B cell (primary cell): ENCODE results near the gene CRYGB. TPM values are rescaled to one million over a fixed set of nuclear protein-coding genes. Genes with fewer than 3 reads are reported as not detected.

Source experiments
- ATAC-seq: fragments of 200-7000 bp; cut with Tn5 transposase; one replicate; pipeline ENCODE4 v1.10.0; 2021; ENCODE audit warnings: low read depth, mild to moderate bottlenecking, moderate number of reproducible peaks, moderate library complexity
- CTCF ChIA-PET: fragments of 350-600 bp; sonication (Branson Sonifier 250); formaldehyde crosslinking; loops from one replicate; lab custom pipeline; 2021; ENCODE audit warnings: antibody characterized with exemption, inconsistent platforms; lab: Charles Lee
- POLR2A ChIA-PET: fragments of 350-600 bp; sonication (Branson Sonifier 250); formaldehyde crosslinking; loops from one replicate; lab custom pipeline; 2021; ENCODE audit warnings: antibody characterized with exemption; lab: Charles Lee
- DNase-seq: peaks from one replicate; pipeline ENCODE4 v3.0.0; 2013
- H2AFZ ChIP-seq: 2 replicates; pipeline ENCODE4 v1.6.1; 2012; ENCODE audit warnings: mild to moderate bottlenecking, low read depth, low read length; ENCODE audit not compliant: insufficient read depth, poor library complexity, severe bottlenecking
- H3K27ac ChIP-seq, 2 donors: 1 replicate in 1 of 2; 2 replicates in 1 of 2; pipeline ENCODE4 v1.5.1; 2012 to 2013; ENCODE audit warnings: low read length in 2 of 2, mild to moderate bottlenecking in 2 of 2, moderate library complexity in 1 of 2
- H3K27me3 ChIP-seq, 4 experiments: fragments of 200-600 bp in 1 of 4; sonication (generic) in 1 of 4; replicated peaks in 1 of 4; 1 replicate in 2 of 4; 2 replicates in 2 of 4; pipeline versions ENCODE4 v1.6.1 to v1.7.0; 2013 to 2016; ENCODE audit warnings: low read length in 3 of 4, mild to moderate bottlenecking in 2 of 4, mixed read lengths in 1 of 4, moderate library complexity in 1 of 4; ENCODE audit not compliant: insufficient read depth in 4 of 4, control insufficient read depth in 3 of 4; ENCODE audit errors: control extremely low read depth in 1 of 4
- H3K36me3 ChIP-seq, 2 experiments: replicated peaks in 1 of 2; 1 replicate in 1 of 2; 2 replicates in 1 of 2; pipeline versions ENCODE4 v1.6.1 to v1.7.1; 2013; ENCODE audit warnings: low read length in 1 of 2; ENCODE audit not compliant: insufficient read depth in 2 of 2, control insufficient read depth in 1 of 2; ENCODE audit errors: control extremely low read depth in 1 of 2, extremely low read depth in 1 of 2
- H3K4me1 ChIP-seq, 2 donors: fragments of 200-600 bp in 1 of 2; sonication (generic) in 1 of 2; 1 replicate in 1 of 2; 2 replicates in 1 of 2; pipeline versions ENCODE4 v1.5.1 to v1.6.1; 2013 to 2017; ENCODE audit warnings: low read length in 2 of 2; ENCODE audit not compliant: control insufficient read depth in 2 of 2, insufficient read depth in 2 of 2
- H3K4me2 ChIP-seq: replicated peaks from 2 replicates; pipeline ENCODE3; 2012; ENCODE audit warnings: mild to moderate bottlenecking, low read depth, low read length; ENCODE audit not compliant: poor library complexity, severe bottlenecking
- H3K4me3 ChIP-seq, 5 experiments: fragments of 200-600 bp in 1 of 5; sonication (generic) in 1 of 5; 1 replicate in 3 of 5; 2 replicates in 2 of 5; pipeline versions ENCODE4 v1.5.1 to v1.7.0; 2011 to 2016; ENCODE audit warnings: low read length in 4 of 5, mild to moderate bottlenecking in 4 of 5, low read depth in 2 of 5, control low read depth in 1 of 5, moderate library complexity in 1 of 5; ENCODE audit not compliant: insufficient read depth in 1 of 5; ENCODE audit errors: control extremely low read depth in 1 of 5, extremely low read depth in 1 of 5
- H3K79me2 ChIP-seq: fragments of 200-600 bp; sonication (generic); one replicate; pipeline ENCODE4 v1.6.0; 2016; ENCODE audit warnings: low read length; ENCODE audit not compliant: control insufficient read depth, insufficient read depth
- H3K9ac ChIP-seq: fragments of 200-600 bp; sonication (generic); 2 replicates; pipeline ENCODE4 v1.6.1; 2017; ENCODE audit warnings: mild to moderate bottlenecking, low read length, moderate library complexity
- H3K9me3 ChIP-seq, 3 donors: one replicate each; pipeline versions ENCODE4 v1.6.1 to v1.7.1; 2013; ENCODE audit warnings: low read length in 2 of 3; ENCODE audit not compliant: control insufficient read depth in 2 of 3, insufficient read depth in 1 of 3; ENCODE audit errors: control extremely low read depth in 1 of 3
- H4K20me1 ChIP-seq: 2 replicates; pipeline ENCODE4 v1.6.0; 2012; ENCODE audit warnings: mild to moderate bottlenecking, low read length; ENCODE audit not compliant: insufficient read depth, control insufficient read depth, poor library complexity, severe bottlenecking
- H3K27ac Mint-ChIP-seq: one replicate; pipeline ENCODE4 v1.8.0; 2021; ENCODE audit warnings: mixed read lengths
- H3K27me3 Mint-ChIP-seq: one replicate; pipeline ENCODE4 v1.8.0; 2021; ENCODE audit warnings: mixed read lengths
- H3K4me1 Mint-ChIP-seq: one replicate; pipeline ENCODE4 v1.8.0; 2021; ENCODE audit warnings: mixed read lengths
- H3K4me3 Mint-ChIP-seq: one replicate; pipeline ENCODE4 v1.8.0; 2021; ENCODE audit warnings: mixed read lengths
- H3K9me3 Mint-ChIP-seq: one replicate; pipeline ENCODE4 v1.8.0; 2022; ENCODE audit warnings: mixed read lengths; ENCODE audit not compliant: insufficient read depth
- EZH2 ChIP-seq: IDR thresholded peaks from 2 replicates; pipeline ENCODE4 v1.6.1; 2012; ENCODE audit warnings: borderline replicate concordance, low read depth, mild to moderate bottlenecking, moderate library complexity, low read length; ENCODE audit not compliant: insufficient read depth, poor library complexity, severe bottlenecking
- WGBS: methylation state at CpG from one replicate; pipeline ENCODE4 v1.1.5; 2013; ENCODE audit warnings: missing lambda C conversion rate; ENCODE audit not compliant: insufficient coverage; 5-methylcytosine and 5-hydroxymethylcytosine counted together
- intact Hi-C: fragments of 100-400 bp; cut with micrococcal nuclease; formaldehyde crosslinking; loops from one replicate; pipeline ENCODE4 v1.10.0; 2022
- polyA plus RNA-seq: library from polyadenylated mRNA; depleted of rRNA; stranded (reverse); fragments of >200 nt; gene quantifications from 2 replicates; pipeline ENCODE4 v1.2.3, GENCODE V29; 2012
- total RNA-seq, 2 donors: library from RNA; stranded (reverse); fragments of 120-200 nt in 1 of 2; gene quantifications; 1 replicate in 1 of 2; 2 replicates in 1 of 2; pipeline versions ENCODE4 v1.2.3 to v1.2.4, GENCODE V29; 2013 to 2022
- TF ChIP-seq, protein P1 (sequence below): fragments of 200-600 bp; IDR thresholded peaks from one replicate; pipeline ENCODE4 v1.8.0; 2022; ENCODE audit warnings: antibody characterized with exemption, mild to moderate bottlenecking

CRYGB gene
- total and polyA plus RNA-seq, 2 donors (not counting 1 experiment from before 2014, with no cell fraction given), result not detected

DNA sequence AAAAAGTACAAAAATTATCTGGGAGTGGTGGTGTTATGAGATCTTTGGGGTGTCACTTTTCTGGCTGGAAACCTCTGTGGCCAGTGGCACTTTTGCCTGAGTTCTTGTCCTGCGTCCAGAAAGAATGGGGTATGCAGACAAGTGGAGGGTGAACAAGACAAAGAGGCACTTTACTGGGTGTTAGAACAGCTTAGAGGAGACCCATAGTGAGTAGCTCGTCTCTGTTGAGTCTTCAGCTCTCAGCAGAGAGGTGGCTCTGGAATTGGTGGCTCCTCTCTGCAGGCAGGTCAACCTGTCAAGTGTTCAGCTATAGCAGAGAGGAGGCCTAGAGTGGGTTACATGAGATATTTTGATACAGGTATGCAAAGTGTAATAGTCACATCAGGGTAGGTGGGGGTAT lies 47.7 kb downstream of the CRYGB start:
- Histone ChIP-seq H4K20me1 (no peaks in the 10 kb centered on the region), H3K36me3 (no peaks in the 10 kb centered on the region), H3K9ac (no peak overlapping the region), H3K27ac (no peak overlapping the region), H3K4me1 (no peaks in the 10 kb centered on the region), H3K79me2 (no peaks in the 10 kb centered on the region), H3K4me2 (no peak overlapping the region), H3K27me3 (peaks cover 0 to 3% (median 0%) of the 10 kb centered on the region in 4 experiments), H2AFZ (no peak overlapping the region), H3K9me3 (no peaks in the 10 kb centered on the region), H3K4me3 (no peak overlapping the region)
- DNase-seq, result no peak
- WGBS, result 89% methylated on average over 2 of the region's 2 CpGs
- Mint-ChIP-seq H3K27ac (no peak overlapping the region), H3K9me3 (no peaks in the 10 kb centered on the region), H3K4me1 (no peaks in the 10 kb centered on the region), H3K4me3 (no peak overlapping the region), H3K27me3 (peaks cover 25% of the 10 kb centered on the region)
- POLR2A ChIA-PET, result no interaction called here
- no peak for ATAC-seq
- CTCF ChIA-PET, result no interaction called here
- TF ChIP-seq EZH2, result no peak
- TF ChIP-seq, protein P1, sequence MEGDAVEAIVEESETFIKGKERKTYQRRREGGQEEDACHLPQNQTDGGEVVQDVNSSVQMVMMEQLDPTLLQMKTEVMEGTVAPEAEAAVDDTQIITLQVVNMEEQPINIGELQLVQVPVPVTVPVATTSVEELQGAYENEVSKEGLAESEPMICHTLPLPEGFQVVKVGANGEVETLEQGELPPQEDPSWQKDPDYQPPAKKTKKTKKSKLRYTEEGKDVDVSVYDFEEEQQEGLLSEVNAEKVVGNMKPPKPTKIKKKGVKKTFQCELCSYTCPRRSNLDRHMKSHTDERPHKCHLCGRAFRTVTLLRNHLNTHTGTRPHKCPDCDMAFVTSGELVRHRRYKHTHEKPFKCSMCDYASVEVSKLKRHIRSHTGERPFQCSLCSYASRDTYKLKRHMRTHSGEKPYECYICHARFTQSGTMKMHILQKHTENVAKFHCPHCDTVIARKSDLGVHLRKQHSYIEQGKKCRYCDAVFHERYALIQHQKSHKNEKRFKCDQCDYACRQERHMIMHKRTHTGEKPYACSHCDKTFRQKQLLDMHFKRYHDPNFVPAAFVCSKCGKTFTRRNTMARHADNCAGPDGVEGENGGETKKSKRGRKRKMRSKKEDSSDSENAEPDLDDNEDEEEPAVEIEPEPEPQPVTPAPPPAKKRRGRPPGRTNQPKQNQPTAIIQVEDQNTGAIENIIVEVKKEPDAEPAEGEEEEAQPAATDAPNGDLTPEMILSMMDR, result no peak
- intact Hi-C loops, result no loop called here

DNA sequence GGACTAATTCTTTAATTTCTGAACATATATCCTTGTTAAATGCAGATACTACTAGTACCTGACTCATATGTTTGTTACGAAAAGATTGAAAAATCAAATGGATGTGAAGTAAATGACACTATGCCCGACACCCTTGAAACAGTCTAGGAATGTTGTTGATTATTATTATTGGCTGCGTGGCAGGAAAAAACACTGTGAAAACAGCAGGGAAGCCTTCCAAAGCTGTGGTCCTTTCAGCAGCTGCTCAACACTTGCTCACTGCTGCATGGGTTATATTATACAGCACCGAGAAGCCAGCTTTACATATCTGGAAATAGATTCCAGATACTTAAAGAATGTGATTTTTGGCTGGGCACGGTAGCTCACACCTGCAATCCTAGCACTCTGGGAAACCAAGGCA lies 48.2 kb downstream of the CRYGB start:
- Mint-ChIP-seq H3K27ac (no peak overlapping the region), H3K4me3 (no peak overlapping the region), H3K27me3 (peaks cover 25% of the 10 kb centered on the region), H3K4me1 (no peaks in the 10 kb centered on the region), H3K9me3 (no peaks in the 10 kb centered on the region)
- 93% methylated on average over 4 of the region's 5 CpGs for WGBS
- H3K79me2 ChIP-seq, result no peaks in the 10 kb centered on the region
- ChIA-PET CTCF (no interaction called here), POLR2A (no interaction called here)
- TF ChIP-seq, protein P1, result no peak
- TF ChIP-seq EZH2, result no peak
- H3K27me3 ChIP-seq, result peaks cover 0 to 3% (median 1%) of the 10 kb centered on the region in 4 experiments
- no peak overlapping the region for H3K9ac ChIP-seq
- intact Hi-C loops, result no loop called here
- H3K36me3 ChIP-seq, result no peaks in the 10 kb centered on the region
- DNase-seq (no peak), ATAC-seq (no peak)
- H3K9me3 ChIP-seq, result no peaks in the 10 kb centered on the region
- no peak overlapping the region for H2AFZ ChIP-seq
- H4K20me1 ChIP-seq, result no peaks in the 10 kb centered on the region
- no peaks in the 10 kb centered on the region for H3K4me1 ChIP-seq
- no peak overlapping the region for H3K4me3 ChIP-seq
- H3K4me2 ChIP-seq, result no peak overlapping the region
- no peak overlapping the region for H3K27ac ChIP-seq
